ENCODE data around the gene LAMC1.
"Not testable (repeated sequence)": the region's sequence is repeated elsewhere in the genome, so short reads cannot be mapped to it uniquely, and the experiment has no call there.

The LAMC1 gene

GRCh38 chr1:183110326-183110880 lies 87.2 kb downstream of the LAMC1 start:
- no peak for DNase-seq

GRCh38 chr1:183114441-183114840 lies 91.2 kb downstream of the LAMC1 start:
- DNase-seq = no peak

DNA sequence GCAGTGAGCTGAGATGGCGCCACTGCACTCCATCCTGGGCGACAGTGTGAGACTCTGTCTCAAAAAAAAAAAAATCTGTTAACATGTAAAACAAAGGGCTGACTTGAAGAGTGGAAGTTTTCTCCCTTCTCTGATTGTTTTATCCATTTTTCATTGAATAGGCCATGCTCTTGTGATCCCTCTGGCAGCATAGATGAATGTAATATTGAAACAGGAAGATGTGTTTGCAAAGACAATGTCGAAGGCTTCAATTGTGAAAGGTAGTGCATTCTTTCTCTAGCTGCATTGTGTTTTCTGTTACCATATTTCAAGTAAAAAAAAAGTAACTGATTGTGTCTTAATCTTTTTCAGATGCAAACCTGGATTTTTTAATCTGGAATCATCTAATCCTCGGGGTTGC lies 93.2 kb downstream of the LAMC1 start:
- DNase-seq = no peak

DNA sequence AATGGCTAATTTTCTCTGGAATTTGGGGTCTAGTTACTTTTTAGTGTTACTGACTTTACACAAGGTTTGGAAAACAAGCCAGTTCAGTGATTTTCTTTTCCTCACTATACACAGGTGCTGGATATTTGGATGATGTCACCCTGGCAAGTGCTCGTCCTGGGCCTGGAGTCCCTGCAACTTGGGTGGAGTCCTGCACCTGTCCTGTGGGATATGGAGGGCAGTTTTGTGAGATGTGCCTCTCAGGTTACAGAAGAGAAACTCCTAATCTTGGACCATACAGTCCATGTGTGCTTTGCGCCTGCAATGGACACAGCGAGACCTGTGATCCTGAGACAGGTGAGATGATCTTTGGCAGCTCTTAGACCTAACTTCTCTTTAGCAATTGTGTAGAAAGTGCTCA lies 98.4 kb downstream of the LAMC1 start:
- DNase-seq = no peak

GRCh38 chr1:183124259-183124658 lies 101.0 kb downstream of the LAMC1 start:
- no peak for DNase-seq

DNA sequence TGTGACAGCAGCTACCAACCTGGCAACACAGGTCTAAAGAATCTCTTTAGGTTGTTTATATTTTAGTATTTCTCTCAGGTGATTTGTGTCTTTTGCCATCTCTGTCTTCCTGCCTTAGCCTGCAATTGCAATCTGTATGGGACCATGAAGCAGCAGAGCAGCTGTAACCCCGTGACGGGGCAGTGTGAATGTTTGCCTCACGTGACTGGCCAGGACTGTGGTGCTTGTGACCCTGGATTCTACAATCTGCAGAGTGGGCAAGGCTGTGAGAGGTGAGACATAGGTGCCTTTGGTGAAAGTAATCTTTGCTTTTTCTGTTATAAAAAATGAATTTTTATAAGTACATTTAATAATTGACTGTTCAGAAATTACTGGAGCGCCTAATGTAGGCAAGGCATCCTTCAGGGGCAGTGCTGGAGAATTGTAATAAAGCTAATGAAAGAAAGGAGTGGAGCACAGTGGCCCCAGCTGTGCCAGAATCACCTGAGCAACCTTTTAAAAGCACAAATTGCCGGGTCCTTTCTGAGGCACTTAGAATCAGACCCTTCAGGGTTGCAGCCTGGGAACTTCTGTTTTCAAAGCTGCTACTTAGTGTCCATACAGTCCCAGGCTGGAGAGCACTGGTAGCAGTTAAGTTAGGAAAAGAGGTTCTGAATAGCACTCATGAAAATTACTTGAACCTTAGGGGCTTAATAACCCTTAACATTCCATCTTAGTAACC lies 102.2 kb downstream of the LAMC1 start:
- DNase-seq = no peak

- DNase-seq = no peak
Measured at GRCh38 chr1:183126000-183126366, 102.8 kb downstream of the LAMC1 start.

DNA sequence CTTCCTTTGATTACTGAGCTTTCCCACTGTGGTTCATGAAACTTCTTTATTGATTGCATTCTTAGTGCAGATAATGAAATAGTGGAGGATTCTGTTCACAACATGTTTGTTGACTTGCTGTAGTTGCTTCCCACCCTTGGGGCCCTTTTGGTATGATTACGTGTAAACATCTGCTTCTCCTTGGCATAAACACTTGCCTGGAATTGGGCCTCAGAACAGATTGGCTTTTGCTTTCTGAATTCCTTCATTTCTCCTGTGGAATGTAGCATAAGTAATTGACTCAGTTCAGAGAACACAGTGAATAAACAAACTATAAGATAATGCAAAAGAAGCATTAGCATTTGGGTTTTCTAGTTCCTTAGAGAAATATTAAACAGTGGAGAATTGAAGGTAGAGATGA lies 103.3 kb downstream of the LAMC1 start:
- peak; percentile 36 for DNase-seq

DNA sequence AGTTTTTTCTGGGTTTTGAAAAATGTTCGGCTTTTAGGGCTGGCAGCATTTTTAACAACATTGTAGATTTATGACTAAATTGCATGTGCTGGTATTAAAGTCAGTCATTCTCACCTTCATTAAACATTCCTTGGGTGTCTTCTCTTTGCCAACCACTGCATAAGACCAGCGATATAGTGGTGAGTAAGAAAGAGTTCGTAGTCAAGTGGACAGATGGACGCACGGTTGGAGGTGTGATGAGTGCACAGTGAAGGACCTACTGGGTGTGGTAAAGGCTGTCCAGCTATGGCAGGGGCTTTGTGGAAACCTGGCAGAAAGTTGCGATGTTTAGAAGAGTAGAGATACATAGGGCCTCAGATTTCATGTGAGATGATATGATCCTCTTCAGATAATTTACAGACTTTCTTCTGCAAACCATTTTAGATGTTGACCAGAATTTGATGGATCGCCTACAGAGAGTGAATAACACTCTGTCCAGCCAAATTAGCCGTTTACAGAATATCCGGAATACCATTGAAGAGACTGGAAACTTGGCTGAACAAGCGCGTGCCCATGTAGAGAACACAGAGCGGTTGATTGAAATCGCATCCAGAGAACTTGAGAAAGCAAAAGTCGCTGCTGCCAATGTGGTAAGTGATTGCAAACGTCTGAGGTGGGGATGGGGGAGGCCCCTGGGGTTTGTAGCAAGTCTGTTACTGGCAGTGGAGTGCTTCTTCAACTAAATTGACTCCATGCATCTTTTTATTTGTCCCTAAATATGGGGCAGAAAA lies 106.9 kb downstream of the LAMC1 start:
- DNase-seq = peak; percentile 29

DNA sequence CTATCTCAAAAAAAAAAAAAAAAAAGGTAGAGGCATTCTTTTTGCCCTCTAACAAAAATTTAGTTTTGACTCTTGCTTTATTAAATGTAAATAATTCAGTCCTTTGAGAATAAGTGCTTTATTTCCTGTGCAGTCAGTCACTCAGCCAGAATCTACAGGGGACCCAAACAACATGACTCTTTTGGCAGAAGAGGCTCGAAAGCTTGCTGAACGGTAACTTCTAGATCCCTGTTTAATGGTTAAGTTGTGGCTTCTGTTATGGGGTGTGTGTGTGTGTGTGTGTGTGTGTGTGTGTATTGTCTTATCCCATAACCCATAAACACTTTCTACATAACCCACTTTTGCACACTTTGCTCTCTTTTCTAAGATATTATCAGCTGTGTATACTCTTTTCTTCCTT lies 107.9 kb downstream of the LAMC1 start:
- DNase-seq = no peak

DNA sequence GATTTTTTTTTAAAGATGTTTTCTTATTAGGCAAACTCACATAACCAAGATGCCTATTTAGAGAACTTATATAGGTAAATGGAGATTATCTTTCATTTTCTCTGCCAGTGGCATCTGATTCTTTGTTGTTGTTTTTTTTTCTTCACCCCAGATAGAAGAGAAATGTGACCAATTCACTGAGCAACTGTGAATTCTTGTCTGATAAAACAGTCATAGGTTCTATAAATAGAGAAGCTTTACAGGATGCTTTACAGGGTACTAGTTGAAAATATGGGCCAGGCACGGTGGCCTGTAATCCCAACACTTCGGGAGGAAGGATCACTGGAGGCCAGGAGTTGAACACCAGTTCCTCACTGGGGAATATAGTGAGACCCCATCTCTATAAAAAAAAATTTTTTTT lies 112.1 kb downstream of the LAMC1 start:
- DNase-seq = no peak

GRCh38 chr1:183137782-183138181 lies 114.6 kb downstream of the LAMC1 start:
- DNase-seq = no peak

- no peak for DNase-seq
Measured at GRCh38 chr1:183138301-183138700, 115.1 kb downstream of the LAMC1 start.

GRCh38 chr1:183139281-183139942 lies 116.2 kb downstream of the LAMC1 start:
- DNase-seq = no peak

DNA sequence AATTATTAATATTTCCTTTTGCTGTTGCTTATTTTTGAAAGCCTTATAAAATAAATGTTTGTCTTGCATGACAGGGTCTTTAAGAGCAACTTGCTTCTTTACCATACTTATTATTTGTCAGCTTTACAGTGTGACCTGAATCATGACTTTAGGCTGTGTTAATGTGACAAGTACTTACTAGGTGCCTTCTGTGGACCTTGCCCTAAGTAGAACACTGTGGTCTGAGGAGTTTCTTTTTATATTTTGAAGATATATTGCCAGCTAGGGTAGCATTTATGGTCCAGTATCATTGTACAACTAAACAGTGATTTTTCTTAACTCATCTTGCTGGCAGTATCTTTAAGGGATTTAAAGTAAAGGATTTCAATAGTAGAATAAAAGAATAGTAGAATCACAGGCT lies 117.4 kb downstream of the LAMC1 start:
- DNase-seq = no peak

GRCh38 chr1:183142171-183142570 lies 119.0 kb downstream of the LAMC1 start:
- no peak for DNase-seq

- DNase-seq = no peak
Measured at GRCh38 chr1:183143576-183144315, 120.5 kb downstream of the LAMC1 start.

GRCh38 chr1:183144752-183145151 lies 121.5 kb downstream of the LAMC1 start:
- no peak for DNase-seq

GRCh38 chr1:183147735-183148134 lies 124.5 kb downstream of the LAMC1 start:
- no peak for DNase-seq

DNA sequence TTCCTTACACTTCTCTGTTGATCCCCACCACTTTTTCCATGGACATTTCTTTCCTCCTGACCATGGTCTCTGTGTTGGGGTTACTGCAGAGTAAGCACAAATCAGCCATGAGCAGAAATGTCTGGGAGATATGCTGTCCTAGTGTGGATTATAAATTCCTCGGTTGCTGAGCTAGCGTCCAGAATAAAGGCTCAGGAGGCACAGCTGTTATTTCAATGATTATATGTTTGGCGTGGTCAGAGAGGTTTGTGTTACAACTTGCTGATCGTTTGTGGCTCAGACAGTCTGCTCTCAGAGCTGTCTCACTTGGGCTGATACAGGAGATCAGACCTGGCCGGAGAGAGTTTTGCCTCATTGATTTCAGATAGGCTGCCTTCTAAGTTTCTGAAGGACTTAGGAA lies 125.4 kb downstream of the LAMC1 start:
- DNase-seq = peak; percentile 16

GRCh38 chr1:183149273-183149672 lies 126.1 kb downstream of the LAMC1 start:
- DNase-seq = no peak

DNA sequence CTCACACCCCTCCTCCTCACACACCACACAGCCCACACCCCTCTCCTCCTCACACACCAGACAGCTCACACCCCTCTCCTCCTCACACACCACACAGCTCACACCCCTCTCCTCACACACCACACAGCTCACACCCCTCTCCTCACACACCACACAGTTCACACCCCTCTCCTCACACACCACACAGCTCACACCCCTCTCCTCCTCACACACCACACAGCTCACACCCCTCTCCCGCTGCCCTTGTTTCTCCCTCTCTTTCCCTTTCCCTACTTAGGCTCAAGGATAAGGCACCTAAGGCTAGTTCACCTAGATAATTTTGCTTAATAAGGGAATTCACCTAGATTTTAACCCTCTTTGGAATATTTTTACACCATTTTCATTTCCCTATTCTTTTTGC lies 126.8 kb downstream of the LAMC1 start:
- DNase-seq = not testable (repeated sequence)

DNA sequence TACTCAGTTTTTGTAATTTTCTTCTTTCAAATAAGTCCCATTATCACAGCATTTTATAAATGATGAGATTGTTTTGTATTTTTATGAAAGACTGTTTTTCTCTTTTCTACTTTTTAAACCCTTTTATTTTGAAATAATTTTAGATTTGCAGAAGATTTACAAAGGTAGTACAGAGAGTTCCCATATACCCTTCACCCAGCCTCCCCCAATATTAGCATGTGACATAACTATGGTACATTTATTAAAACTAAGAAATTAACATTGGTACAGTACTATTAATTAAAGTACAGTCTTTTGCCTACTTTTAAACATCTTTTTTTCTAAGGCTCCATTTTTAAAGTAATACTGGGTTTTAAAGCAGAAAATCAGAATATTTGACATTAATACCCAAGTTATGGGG lies 127.2 kb downstream of the LAMC1 start:
- DNase-seq = no peak
